ENCODE results near the gene KRT222.

The KRT222 gene

DNA sequence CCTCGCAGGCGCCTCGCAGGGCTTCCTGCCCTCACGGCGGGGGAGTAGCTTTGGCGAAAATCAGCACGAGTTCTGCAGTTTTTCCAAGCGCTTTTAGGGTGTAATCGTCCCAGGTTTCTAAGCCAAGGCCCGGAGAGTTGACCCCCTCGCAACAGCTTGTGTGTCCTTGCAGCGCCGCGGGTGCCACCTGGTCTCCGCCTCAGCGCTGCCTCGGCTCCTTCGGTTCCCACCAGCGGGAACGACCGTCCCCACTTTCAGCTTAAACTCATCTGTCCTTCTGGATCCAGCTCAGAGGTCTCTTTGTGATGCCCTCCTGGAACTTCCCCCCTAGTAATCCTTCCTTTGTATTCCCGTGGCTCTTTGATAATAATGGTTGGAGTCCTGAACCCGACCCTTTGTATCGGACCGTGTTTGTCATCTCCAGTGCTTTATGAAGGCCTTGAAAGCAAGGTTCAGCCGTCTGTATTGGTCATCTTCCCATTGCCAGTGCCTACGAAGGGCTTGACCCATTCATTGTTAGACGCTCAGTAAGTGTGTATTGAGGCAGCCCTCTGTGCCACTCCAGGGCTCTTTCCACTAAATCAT, 16.5 kb downstream of the KRT222 start:
- H3K9me3 ChIP-seq (ENCODE audit: low read depth, low read length), result no peaks in the 10 kb centered on the region
- TF ChIP-seq POLR2AphosphoS5 (IDR thresholded peaks at IDR 0.05; ENCODE audit: borderline replicate concordance, low read depth, low read length) (no peak), FOXP2 (optimal IDR thresholded peaks at IDR 0.05; ENCODE audit: control extremely low read depth, extremely low read length, insufficient read depth) (no peak), EZH2 (IDR thresholded peaks at IDR 0.05) (no peak)
- H3K4me3 ChIP-seq, result peak overlapping the region; percentile 90
- no peak for DNase-seq (ENCODE audit: low read depth, low spot score)
- H3K9ac ChIP-seq (ENCODE audit: insufficient read length), result peak overlapping the region; percentile 98
- peak overlapping the region; percentile 97 for H3K27ac ChIP-seq
- peaks cover 28% of the 10 kb centered on the region for H3K36me3 ChIP-seq (ENCODE audit: insufficient read depth, low read length)

GRCh38 chr17:40647624-40648383, 17.2 kb downstream of the KRT222 start, which contains the start of gene SMARCE1:
SMARCE1 (minus strand) TSS chr17:40647818; CDS start chr17:40645802, 2,016 bp downstream.
- peak within 1 kb of the TSS; percentile 97 for H3K27ac ChIP-seq
- no peak for TF ChIP-seq EZH2 (IDR thresholded peaks at IDR 0.05)
- peak; percentile 81; the same call in 1 of the 2 replicates for TF ChIP-seq POLR2AphosphoS5 (IDR thresholded peaks at IDR 0.05; ENCODE audit: borderline replicate concordance, low read depth, low read length)
- TF ChIP-seq FOXP2 (optimal IDR thresholded peaks at IDR 0.05; ENCODE audit: control extremely low read depth, extremely low read length, insufficient read depth), result no peak
- H3K36me3 ChIP-seq (ENCODE audit: insufficient read depth, low read length), result peaks cover 35% of the 10 kb centered on the region
- peak; percentile 30 for DNase-seq (ENCODE audit: low read depth, low spot score)
- peak within 1 kb of the TSS; percentile 98 for H3K9ac ChIP-seq (ENCODE audit: insufficient read length)
- peak within 1 kb of the TSS; percentile 90 for H3K4me3 ChIP-seq
- H3K9me3 ChIP-seq (ENCODE audit: low read depth, low read length), result no peaks in the 10 kb centered on the region

GRCh38 chr17:40646791-40647623, 18.0 kb downstream of the KRT222 start:
- TF ChIP-seq EZH2 (IDR thresholded peaks at IDR 0.05) (no peak), POLR2AphosphoS5 (IDR thresholded peaks at IDR 0.05; ENCODE audit: borderline replicate concordance, low read depth, low read length) (no peak), FOXP2 (optimal IDR thresholded peaks at IDR 0.05; ENCODE audit: control extremely low read depth, extremely low read length, insufficient read depth) (no peak)
- peak overlapping the region; percentile 90 for H3K4me3 ChIP-seq
- H3K36me3 ChIP-seq (ENCODE audit: insufficient read depth, low read length), result peaks cover 43% of the 10 kb centered on the region
- peak overlapping the region; percentile 97 for H3K27ac ChIP-seq
- DNase-seq (ENCODE audit: low read depth, low spot score), result no peak
- H3K9ac ChIP-seq (ENCODE audit: insufficient read length), result peak overlapping the region; percentile 98
- H3K9me3 ChIP-seq (ENCODE audit: low read depth, low read length), result no peaks in the 10 kb centered on the region

DNA sequence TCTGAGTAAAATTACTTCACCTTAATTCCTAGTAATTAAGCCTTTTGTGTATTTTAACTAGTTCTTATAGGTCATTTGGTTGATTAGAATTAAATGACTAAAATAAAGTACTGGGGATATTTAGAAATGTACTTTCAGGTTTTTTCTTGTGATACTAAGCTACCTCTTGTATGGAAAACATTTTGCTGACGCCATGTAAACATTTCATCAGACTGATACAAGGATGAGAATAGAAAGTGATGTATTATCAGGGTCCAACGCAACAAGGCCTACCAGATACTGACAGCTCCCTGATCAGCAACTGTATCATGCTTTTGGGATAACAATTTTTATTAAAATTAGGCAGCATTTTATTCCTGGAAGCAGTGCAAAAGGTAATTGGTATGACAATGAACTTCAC, 19.0 kb downstream of the KRT222 start:
- DNase-seq (ENCODE audit: low read depth, low spot score), result no peak
- no peaks in the 10 kb centered on the region for H3K9me3 ChIP-seq (ENCODE audit: low read depth, low read length)
- H3K9ac ChIP-seq (ENCODE audit: insufficient read length), result peak overlapping the region; percentile 98
- no peak for TF ChIP-seq EZH2 (IDR thresholded peaks at IDR 0.05)
- no peak for TF ChIP-seq FOXP2 (optimal IDR thresholded peaks at IDR 0.05; ENCODE audit: control extremely low read depth, extremely low read length, insufficient read depth)
- no peak for TF ChIP-seq POLR2AphosphoS5 (IDR thresholded peaks at IDR 0.05; ENCODE audit: borderline replicate concordance, low read depth, low read length)
- H3K27ac ChIP-seq, result no peak overlapping the region; the same call in 1 of the 2 replicates
- peaks cover 54% of the 10 kb centered on the region for H3K36me3 ChIP-seq (ENCODE audit: insufficient read depth, low read length)
- H3K4me3 ChIP-seq, result peak overlapping the region; percentile 90

DNA sequence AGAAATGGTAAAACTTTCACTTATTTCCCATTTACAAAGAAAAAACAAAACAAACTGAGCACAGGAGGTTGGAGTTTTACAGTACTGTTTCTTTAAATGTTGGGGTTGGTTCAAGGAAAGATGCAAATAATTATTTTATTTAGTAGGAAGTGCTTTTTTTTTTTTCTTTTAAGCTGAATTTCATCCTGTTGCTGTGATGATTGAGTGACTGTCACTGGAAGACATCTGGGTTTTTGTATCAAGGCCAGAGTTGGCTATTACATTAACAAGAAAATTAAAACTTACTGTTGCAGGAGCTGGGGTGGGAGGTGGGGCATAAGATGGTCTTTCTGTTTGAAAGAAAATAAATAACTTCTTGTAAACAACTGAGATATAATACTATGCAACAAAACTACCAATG, 19.7 kb downstream of the KRT222 start:
- no peaks in the 10 kb centered on the region for H3K9me3 ChIP-seq (ENCODE audit: low read depth, low read length)
- H3K27ac ChIP-seq, result 0 out of 2 replicates have a peak overlapping the region, but pooled peaks have one; percentile 33
- no peak for DNase-seq (ENCODE audit: low read depth, low spot score)
- no peak for TF ChIP-seq EZH2 (IDR thresholded peaks at IDR 0.05)
- TF ChIP-seq POLR2AphosphoS5 (IDR thresholded peaks at IDR 0.05; ENCODE audit: borderline replicate concordance, low read depth, low read length), result no peak
- no peak for TF ChIP-seq FOXP2 (optimal IDR thresholded peaks at IDR 0.05; ENCODE audit: control extremely low read depth, extremely low read length, insufficient read depth)
- peak overlapping the region; percentile 32 for H3K9ac ChIP-seq (ENCODE audit: insufficient read length)
- H3K36me3 ChIP-seq (ENCODE audit: insufficient read depth, low read length), result peaks cover 60% of the 10 kb centered on the region
- peak overlapping the region; percentile 40 for H3K4me3 ChIP-seq

DNA sequence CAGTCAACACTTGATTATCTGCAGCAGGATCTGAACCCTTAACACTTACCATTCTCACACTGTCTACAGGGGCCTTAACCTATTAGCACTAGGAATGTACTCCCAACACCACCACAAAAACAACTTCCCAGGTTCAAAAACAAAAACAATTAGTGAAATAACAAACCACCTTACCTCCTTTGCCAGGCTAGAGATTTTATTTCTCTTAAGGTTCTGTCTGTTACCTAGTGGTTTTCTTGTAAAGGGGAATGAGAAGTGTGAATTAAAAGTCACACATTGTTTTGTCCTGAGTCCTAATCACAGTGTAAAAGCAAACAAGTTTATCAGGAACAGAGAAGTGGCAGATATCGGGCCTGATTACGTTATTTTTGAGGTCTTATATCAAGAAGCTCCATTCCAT, 27.0 kb downstream of the KRT222 start:
- Histone ChIP-seq H3K9ac (ENCODE audit: insufficient read length) (no peak overlapping the region), H3K27ac (no peak overlapping the region), H3K4me3 (no peak overlapping the region), H3K36me3 (ENCODE audit: insufficient read depth, low read length) (peaks cover 100% of the 10 kb centered on the region), H3K9me3 (ENCODE audit: low read depth, low read length) (no peaks in the 10 kb centered on the region)
- no peak for DNase-seq (ENCODE audit: low read depth, low spot score)
- TF ChIP-seq POLR2AphosphoS5 (IDR thresholded peaks at IDR 0.05; ENCODE audit: borderline replicate concordance, low read depth, low read length) (no peak), EZH2 (IDR thresholded peaks at IDR 0.05) (no peak)

DNA sequence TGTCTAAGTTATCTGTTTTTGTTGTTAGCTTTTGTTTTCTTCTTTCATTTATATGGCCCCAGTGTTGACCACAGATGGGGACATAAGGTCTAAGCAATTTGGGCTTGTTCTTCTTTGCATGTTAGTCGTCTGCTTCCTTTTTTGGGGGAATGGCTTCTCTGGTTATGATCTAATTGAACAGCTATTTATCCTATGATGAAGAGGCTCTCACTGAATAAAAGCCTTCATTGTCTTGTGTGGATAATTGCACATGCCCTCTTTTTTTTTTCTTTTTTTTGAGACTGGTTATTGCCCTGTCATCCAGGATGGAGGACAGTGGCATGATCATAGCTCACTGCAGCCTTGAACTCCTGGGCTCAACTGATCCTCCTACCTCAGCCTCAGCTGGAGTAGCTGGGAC, 31.1 kb downstream of the KRT222 start:
- Histone ChIP-seq H3K36me3 (ENCODE audit: insufficient read depth, low read length) (peaks cover 100% of the 10 kb centered on the region), H3K27ac (no peak overlapping the region; the same call in 1 of the 2 replicates), H3K9me3 (ENCODE audit: low read depth, low read length) (no peaks in the 10 kb centered on the region), H3K9ac (ENCODE audit: insufficient read length) (no peak overlapping the region), H3K4me3 (no peak overlapping the region)
- DNase-seq (ENCODE audit: low read depth, low spot score), result no peak
- no peak for TF ChIP-seq POLR2AphosphoS5 (IDR thresholded peaks at IDR 0.05; ENCODE audit: borderline replicate concordance, low read depth, low read length)
- TF ChIP-seq EZH2 (IDR thresholded peaks at IDR 0.05), result no peak
- TF ChIP-seq FOXP2 (optimal IDR thresholded peaks at IDR 0.05; ENCODE audit: control extremely low read depth, extremely low read length, insufficient read depth), result no peak

DNA sequence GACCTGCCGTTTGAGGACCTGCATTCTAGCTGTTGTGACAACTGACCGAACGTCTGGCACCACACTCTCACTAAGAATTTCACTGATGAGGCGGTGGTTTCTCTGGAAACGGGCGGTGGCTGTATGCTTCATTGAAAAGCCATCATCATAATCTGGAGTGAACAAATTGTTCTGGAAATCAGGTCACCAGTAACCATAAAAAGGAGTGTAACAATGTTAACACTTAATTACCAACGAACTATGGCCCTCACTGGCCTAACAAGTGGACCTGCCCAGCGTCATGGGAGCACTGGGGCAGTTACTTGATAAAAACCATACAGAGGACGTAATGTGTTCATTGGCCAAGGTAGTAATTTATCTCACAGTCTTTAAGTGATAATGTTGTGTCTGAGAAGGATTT, 32.8 kb downstream of the KRT222 start:
- H3K4me3 ChIP-seq, result no peak overlapping the region
- no peaks in the 10 kb centered on the region for H3K9me3 ChIP-seq (ENCODE audit: low read depth, low read length)
- H3K27ac ChIP-seq, result no peak overlapping the region
- no peak for DNase-seq (ENCODE audit: low read depth, low spot score)
- H3K9ac ChIP-seq (ENCODE audit: insufficient read length), result no peak overlapping the region
- no peak for TF ChIP-seq POLR2AphosphoS5 (IDR thresholded peaks at IDR 0.05; ENCODE audit: borderline replicate concordance, low read depth, low read length)
- no peak for TF ChIP-seq EZH2 (IDR thresholded peaks at IDR 0.05)
- no peak for TF ChIP-seq FOXP2 (optimal IDR thresholded peaks at IDR 0.05; ENCODE audit: control extremely low read depth, extremely low read length, insufficient read depth)
- peaks cover 100% of the 10 kb centered on the region for H3K36me3 ChIP-seq (ENCODE audit: insufficient read depth, low read length)

Measured in SK-N-MC (cell line).